Right lobe of liver (tissue), 4 donors: ENCODE results near the gene USP7.

Experiments
- POLR2A ChIP-seq: fragments of 450-650 bp; IDR thresholded peaks from one replicate; pipeline ENCODE4 v1.6.1; 2017; ENCODE audit warnings: antibody characterized with exemption, mild to moderate bottlenecking
- TF ChIP-seq, protein P1 (sequence below), 4 donors: fragments of 200-600 bp in 3 of 4; fragments of 450-650 bp in 1 of 4; IDR thresholded peaks; one replicate each; pipeline versions ENCODE4 v1.5.1 to v1.8.0; 2016 to 2022; ENCODE audit warnings: antibody characterized with exemption in 4 of 4, mild to moderate bottlenecking in 2 of 4
- donor health status: DM: no; HTN: no; CAD: no.
- donor health status: DM: no; HTN: no; CAD: no.
- donor health status: DM: no; HTN: yes; CAD: no.

DNA sequence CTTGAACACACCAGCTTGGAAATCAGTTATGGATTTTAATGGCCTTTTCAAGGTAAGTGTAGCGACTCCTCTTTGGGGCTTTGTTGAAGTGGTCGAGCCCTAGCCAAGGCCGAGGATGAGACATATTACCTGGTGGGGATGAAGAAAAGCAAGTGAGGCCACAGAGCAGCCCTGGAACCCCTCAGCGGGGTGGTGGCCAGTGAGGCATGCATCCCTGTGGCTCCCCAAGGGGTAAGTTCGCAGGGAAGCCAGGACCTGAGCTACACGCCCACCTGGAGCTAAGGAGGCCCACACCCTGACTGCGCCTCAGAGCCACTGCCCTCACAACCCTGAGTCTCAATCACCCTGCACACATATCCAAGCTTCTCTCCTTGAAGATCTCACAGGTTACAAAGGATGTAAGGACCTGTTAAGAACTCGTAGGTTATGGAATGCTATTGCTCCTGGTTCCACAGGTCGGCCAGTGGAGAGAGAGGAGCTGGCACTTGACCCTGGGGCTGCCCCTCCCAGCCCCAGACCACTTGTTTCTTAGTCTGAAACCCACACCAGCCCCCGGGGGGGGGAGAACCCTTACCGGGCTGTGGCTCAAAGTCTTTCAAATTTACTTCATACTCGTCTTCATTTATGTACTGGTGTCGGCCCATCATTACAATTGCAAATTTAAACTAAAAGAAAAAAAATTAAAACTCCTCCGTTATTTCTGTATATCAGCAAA, 69.6 kb downstream of the USP7 start:
- TF ChIP-seq POLR2A = no peak
- TF ChIP-seq, protein P1, sequence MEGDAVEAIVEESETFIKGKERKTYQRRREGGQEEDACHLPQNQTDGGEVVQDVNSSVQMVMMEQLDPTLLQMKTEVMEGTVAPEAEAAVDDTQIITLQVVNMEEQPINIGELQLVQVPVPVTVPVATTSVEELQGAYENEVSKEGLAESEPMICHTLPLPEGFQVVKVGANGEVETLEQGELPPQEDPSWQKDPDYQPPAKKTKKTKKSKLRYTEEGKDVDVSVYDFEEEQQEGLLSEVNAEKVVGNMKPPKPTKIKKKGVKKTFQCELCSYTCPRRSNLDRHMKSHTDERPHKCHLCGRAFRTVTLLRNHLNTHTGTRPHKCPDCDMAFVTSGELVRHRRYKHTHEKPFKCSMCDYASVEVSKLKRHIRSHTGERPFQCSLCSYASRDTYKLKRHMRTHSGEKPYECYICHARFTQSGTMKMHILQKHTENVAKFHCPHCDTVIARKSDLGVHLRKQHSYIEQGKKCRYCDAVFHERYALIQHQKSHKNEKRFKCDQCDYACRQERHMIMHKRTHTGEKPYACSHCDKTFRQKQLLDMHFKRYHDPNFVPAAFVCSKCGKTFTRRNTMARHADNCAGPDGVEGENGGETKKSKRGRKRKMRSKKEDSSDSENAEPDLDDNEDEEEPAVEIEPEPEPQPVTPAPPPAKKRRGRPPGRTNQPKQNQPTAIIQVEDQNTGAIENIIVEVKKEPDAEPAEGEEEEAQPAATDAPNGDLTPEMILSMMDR (IDR thresholded peaks at IDR 0.05) = no peak
